Left cardiac atrium (tissue), 4 donors: ENCODE measurements around the gene ADPRM. TPM values are rescaled to one million over a fixed set of nuclear protein-coding genes. Genes with fewer than 3 reads are reported as not detected.

Experiments used
- ATAC-seq, 2 donors: fragments of 200-7000 bp; cut with Tn5 transposase; one replicate each; pipeline ENCODE4 v1.9.1; 2020; ENCODE audit warnings: mild to moderate bottlenecking in 2 of 2, moderate library complexity in 2 of 2
- DNase-seq: peaks from one replicate; pipeline ENCODE4 v3.0.0-alpha.2; 2020
- intact Hi-C, 2 donors: fragments of 100-400 bp; cut with DNase I; formaldehyde crosslinking; loops; one replicate each; pipeline versions ENCODE4 v1.14.1 to v1.15.1; 2022 to 2023
- total RNA-seq, 2 donors: library from RNA; stranded (reverse); fragmentation: NEBNext Ultra II Directional; extraction: Animal tissue kit (Norgen Biotek cat#: 25700); gene quantifications; one replicate each; pipeline ENCODE4 v1.2.1, GENCODE V29; 2021
- donor health status: DM: no; HTN: yes; CAD: no.
- donor health status: DM: no; HTN: yes; CAD: no; lungs with severe emphysema.
- donor health status: DM: yes; HTN: yes; CAD: no.
- donor health status: Dilated cardiomyopathy.

The ADPRM gene
- total RNA-seq, 2 donors from 2014 or later, result 3.7 to 5.2 TPM

- ATAC-seq (no peak), DNase-seq (no peak)
- intact Hi-C loops, result loop anchor here in 1 of 2 donors (10.0 kb wide), 1 partner anchor 920 kb away; no protein-coding TSS in a partner anchor
Observed at GRCh38 chr17:10735251-10735650, 37.9 kb downstream of the ADPRM start.

- no peak for ATAC-seq
- intact Hi-C loops, result loop anchor here (2.0 to 10.0 kb wide), 2 partner anchors 109 to 919 kb away; no protein-coding TSS in a partner anchor
Observed at GRCh38 chr17:10735821-10736220, 38.4 kb downstream of the ADPRM start.

GRCh38 chr17:10737168-10737622, 39.8 kb downstream of the ADPRM start:
- ATAC-seq, result peak; percentile 89 to 96
- intact Hi-C loops, result loop anchor here (1.0 to 10.0 kb wide), 3 partner anchors 108 to 918 kb away; no protein-coding TSS in a partner anchor
- DNase-seq, result peak; percentile 58

More at GRCh38 chr17:10735821-10736220, 38.4 kb downstream of the ADPRM start:
- no peak for DNase-seq

GRCh38 chr17:10737736-10738135, 40.3 kb downstream of the ADPRM start:
- ATAC-seq (no peak), DNase-seq (no peak)
- intact Hi-C loops, result loop anchor here (1.0 to 10.0 kb wide), 3 partner anchors 107 to 917 kb away; no protein-coding TSS in a partner anchor

GRCh38 chr17:10738521-10739258, 41.3 kb downstream of the ADPRM start:
- intact Hi-C loops, result loop anchor here in 1 of 2 donors (10.0 kb wide), 1 partner anchor 916 kb away; no protein-coding TSS in a partner anchor
- DNase-seq (no peak), ATAC-seq (peak in 1 of 2 donors; percentile 14)

GRCh38 chr17:10739386-10739785, 42.0 kb downstream of the ADPRM start:
- ATAC-seq (no peak), DNase-seq (no peak)
- intact Hi-C loops, result loop anchor here in 1 of 2 donors (10.0 kb wide), 1 partner anchor 915 kb away; no protein-coding TSS in a partner anchor

GRCh38 chr17:10741416-10742135, 44.2 kb downstream of the ADPRM start:
- ATAC-seq, result no peak
- no peak for DNase-seq
- intact Hi-C loops, result no loop called here

GRCh38 chr17:10742431-10742830, 45.0 kb downstream of the ADPRM start:
- ATAC-seq, result no peak
- intact Hi-C loops, result no loop called here
- DNase-seq, result no peak

GRCh38 chr17:10743316-10744009, 46.1 kb downstream of the ADPRM start:
- ATAC-seq (peak; percentile 66 to 87), DNase-seq (no peak)
- intact Hi-C loops, result no loop called here

- intact Hi-C loops, result no loop called here
- DNase-seq (no peak), ATAC-seq (no peak)
Observed at GRCh38 chr17:10744501-10745000, 47.2 kb downstream of the ADPRM start.

GRCh38 chr17:10745231-10745630, 47.8 kb downstream of the ADPRM start:
- intact Hi-C loops, result no loop called here
- DNase-seq, result no peak
- peak in 1 of 2 donors; percentile 63 for ATAC-seq

- ATAC-seq (no peak), DNase-seq (no peak)
- intact Hi-C loops, result no loop called here
Observed at GRCh38 chr17:10748531-10749181, 51.3 kb downstream of the ADPRM start.

- no peak for DNase-seq
- intact Hi-C loops, result no loop called here
- no peak for ATAC-seq
Observed at GRCh38 chr17:10750210-10750609, 52.8 kb downstream of the ADPRM start.

- ATAC-seq (no peak), DNase-seq (no peak)
- intact Hi-C loops, result no loop called here
Observed at GRCh38 chr17:10751563-10751962, 54.2 kb downstream of the ADPRM start.

- ATAC-seq, result no peak
- DNase-seq, result no peak
- intact Hi-C loops, result no loop called here
Observed at GRCh38 chr17:10752696-10753095, 55.3 kb downstream of the ADPRM start.

GRCh38 chr17:10754109-10754508, 56.7 kb downstream of the ADPRM start:
- no peak for DNase-seq

GRCh38 chr17:10754861-10755591, 57.6 kb downstream of the ADPRM start:
- ATAC-seq (peak in 1 of 2 donors; percentile 48), DNase-seq (no peak)
- intact Hi-C loops, result no loop called here

More at GRCh38 chr17:10754109-10754508, 56.7 kb downstream of the ADPRM start:
- ATAC-seq, result no peak
- intact Hi-C loops, result no loop called here

- ATAC-seq (no peak), DNase-seq (no peak)
- intact Hi-C loops, result no loop called here
Observed at GRCh38 chr17:10755592-10756127, 58.3 kb downstream of the ADPRM start.
